OCI-LY7 (cell line): Measurements from ENCODE around the gene WNT3A. TPM values are rescaled to one million over a fixed set of nuclear protein-coding genes. Genes with fewer than 3 reads are reported as not detected.

Experiments used
- BruUV-seq: library from RNA; stranded (reverse); fragments of 400-500 nt; replicated peaks from 2 replicates; lab custom pipeline; 2021; lab: Mats Ljungman, UMichigan
- CTCF ChIA-PET: fragments of 300-600 bp; sonication (Branson Sonifier 250); formaldehyde crosslinking; loops from one replicate; lab custom pipeline; 2022; ENCODE audit warnings: antibody characterized with exemption; ENCODE audit not compliant: unreplicated experiment; lab: Charles Lee
- POLR2A ChIA-PET: fragments of 300-600 bp; sonication (Branson Sonifier 250); formaldehyde crosslinking; loops from one replicate; lab custom pipeline; 2022; ENCODE audit warnings: antibody characterized with exemption; lab: Charles Lee
- DNase-seq: peaks from one replicate; pipeline ENCODE4 v3.0.0-alpha.2; 2015; ENCODE audit warnings: low spot score
- H2AFZ ChIP-seq: fragments of 200-600 bp; sonication (generic), shearing (Covaris generic); 2 replicates; pipeline ENCODE4 v1.6.1; 2014; ENCODE audit warnings: mild to moderate bottlenecking, antibody characterized with exemption, low read length, moderate library complexity
- H3K27ac ChIP-seq: fragments of 200-600 bp; sonication (generic); 2 replicates; pipeline ENCODE4 v1.5.1; 2014; ENCODE audit warnings: mixed run types, low read depth, mild to moderate bottlenecking, moderate library complexity, low read length, inconsistent platforms; ENCODE audit not compliant: poor library complexity, severe bottlenecking
- H3K36me3 ChIP-seq: fragments of 200-600 bp; sonication (generic); 2 replicates; pipeline ENCODE4 v1.6.1; 2014; ENCODE audit warnings: mild to moderate bottlenecking, antibody characterized with exemption, low read length, moderate library complexity, mixed read lengths; ENCODE audit not compliant: insufficient read depth
- H3K4me1 ChIP-seq: fragments of 200-600 bp; sonication (generic); 2 replicates; pipeline ENCODE4 v1.5.1; 2014; ENCODE audit warnings: mild to moderate bottlenecking, low read length; ENCODE audit not compliant: insufficient read depth, poor library complexity, severe bottlenecking
- H3K4me2 ChIP-seq: fragments of 200-600 bp; sonication (generic); 2 replicates; pipeline ENCODE4 v1.6.1; 2014; ENCODE audit warnings: mild to moderate bottlenecking, low read length
- H3K4me3 ChIP-seq: fragments of 200-600 bp; sonication (generic); 2 replicates; pipeline ENCODE4 v1.5.1; 2014; ENCODE audit warnings: mild to moderate bottlenecking, low read depth, low read length; ENCODE audit not compliant: poor library complexity, severe bottlenecking
- H3K79me2 ChIP-seq: fragments of 200-600 bp; sonication (generic); 2 replicates; pipeline ENCODE4 v1.6.1; 2016; ENCODE audit warnings: low read depth, mild to moderate bottlenecking, low read length, moderate library complexity, mixed read lengths; ENCODE audit not compliant: insufficient read depth
- H3K9me2 ChIP-seq: fragments of 200-600 bp; sonication (generic); 2 replicates; pipeline ENCODE4 v1.6.1; 2016; ENCODE audit warnings: mild to moderate bottlenecking, low read length, mixed read lengths; ENCODE audit not compliant: insufficient read depth
- H3K9me3 ChIP-seq: fragments of 200-600 bp; sonication (generic); 2 replicates; pipeline ENCODE4 v1.6.1; 2014; ENCODE audit warnings: mild to moderate bottlenecking, mixed run types, low read length, mixed read lengths
- H4K20me1 ChIP-seq: fragments of 200-600 bp; sonication (generic); 2 replicates; pipeline ENCODE4 v1.6.1; 2014; ENCODE audit warnings: mild to moderate bottlenecking, antibody characterized with exemption, low read length, moderate library complexity, mixed read lengths; ENCODE audit not compliant: insufficient read depth
- EZH2phosphoT487 ChIP-seq: fragments of 200-600 bp; sonication (generic); IDR thresholded peaks from 2 replicates; pipeline ENCODE4 v1.6.1; 2018; ENCODE audit warnings: low read depth, borderline replicate concordance, mild to moderate bottlenecking, mixed run types, antibody characterized with exemption, low read length, moderate library complexity, mixed read lengths
- intact Hi-C: fragments of 100-400 bp; cut with micrococcal nuclease; formaldehyde crosslinking; loops from one replicate; pipeline ENCODE4 v1.10.0; 2022; ENCODE audit not compliant: unreplicated experiment
- total RNA-seq, 2 experiments: library from RNA; depleted of rRNA in 1 of 2; stranded (reverse); fragments of >200 nt in 1 of 2; shearing (Covaris generic) in 1 of 2; gene quantifications; 2 replicates each; pipeline ENCODE4 v1.2.3, GENCODE V29; 2014 to 2022
- TF ChIP-seq, protein P1 (sequence below): fragments of 200-600 bp; sonication (generic); conservative IDR thresholded peaks from 2 replicates; pipeline ENCODE4 v1.5.1; 2014; ENCODE audit warnings: mild to moderate bottlenecking, antibody characterized with exemption, low read length, moderate library complexity, mixed read lengths

Gene WNT3A
- total RNA-seq, 2 experiments from 2014 or later, result not detected

DNA sequence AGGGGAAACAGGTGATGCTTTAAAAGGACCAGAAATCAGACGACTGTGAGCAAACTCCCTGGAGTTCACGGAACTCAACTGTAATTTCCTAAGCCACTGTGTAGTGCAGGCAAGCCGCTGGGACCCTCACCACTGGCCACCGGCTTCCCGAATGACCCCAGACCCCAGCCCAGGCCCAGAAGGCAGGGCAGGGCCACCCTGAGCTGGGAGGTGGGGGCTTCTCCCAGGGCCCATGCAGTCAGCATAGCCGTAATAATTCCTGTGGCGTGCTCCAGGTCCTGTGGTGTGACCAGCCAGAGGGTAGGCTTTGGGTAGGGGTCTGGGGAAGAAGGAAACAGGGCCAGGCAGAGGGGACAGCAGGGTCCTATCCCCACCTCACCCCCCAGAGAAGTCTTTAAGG is 72.2 kb downstream of the WNT3A start:
- H3K79me2 ChIP-seq, result peaks cover 40% of the 10 kb centered on the region
- H2AFZ ChIP-seq, result no peak overlapping the region
- H3K4me3 ChIP-seq, result no peak overlapping the region
- H3K9me2 ChIP-seq, result no peaks in the 10 kb centered on the region
- ChIA-PET POLR2A (interaction anchor here (0.6 kb wide), 1 partner anchor 1413 kb away, joined by 3 read pairs; no protein-coding TSS in a partner anchor), CTCF (interaction anchor here (0.6 kb wide), 1 partner anchor 100 kb away, joined by 3 read pairs; no protein-coding TSS in a partner anchor)
- no peak overlapping the region for H3K27ac ChIP-seq
- peaks cover 9% of the 10 kb centered on the region for H4K20me1 ChIP-seq
- H3K4me1 ChIP-seq, result no peaks in the 10 kb centered on the region
- H3K9me3 ChIP-seq, result no peaks in the 10 kb centered on the region
- H3K36me3 ChIP-seq, result peaks cover 16% of the 10 kb centered on the region
- intact Hi-C loops, result no loop called here
- H3K4me2 ChIP-seq, result no peak overlapping the region
- no peak for DNase-seq
- BruUV-seq, result no TSS peak
- TF ChIP-seq, protein P1, sequence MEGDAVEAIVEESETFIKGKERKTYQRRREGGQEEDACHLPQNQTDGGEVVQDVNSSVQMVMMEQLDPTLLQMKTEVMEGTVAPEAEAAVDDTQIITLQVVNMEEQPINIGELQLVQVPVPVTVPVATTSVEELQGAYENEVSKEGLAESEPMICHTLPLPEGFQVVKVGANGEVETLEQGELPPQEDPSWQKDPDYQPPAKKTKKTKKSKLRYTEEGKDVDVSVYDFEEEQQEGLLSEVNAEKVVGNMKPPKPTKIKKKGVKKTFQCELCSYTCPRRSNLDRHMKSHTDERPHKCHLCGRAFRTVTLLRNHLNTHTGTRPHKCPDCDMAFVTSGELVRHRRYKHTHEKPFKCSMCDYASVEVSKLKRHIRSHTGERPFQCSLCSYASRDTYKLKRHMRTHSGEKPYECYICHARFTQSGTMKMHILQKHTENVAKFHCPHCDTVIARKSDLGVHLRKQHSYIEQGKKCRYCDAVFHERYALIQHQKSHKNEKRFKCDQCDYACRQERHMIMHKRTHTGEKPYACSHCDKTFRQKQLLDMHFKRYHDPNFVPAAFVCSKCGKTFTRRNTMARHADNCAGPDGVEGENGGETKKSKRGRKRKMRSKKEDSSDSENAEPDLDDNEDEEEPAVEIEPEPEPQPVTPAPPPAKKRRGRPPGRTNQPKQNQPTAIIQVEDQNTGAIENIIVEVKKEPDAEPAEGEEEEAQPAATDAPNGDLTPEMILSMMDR, result no peak

- Histone ChIP-seq H3K36me3 (peaks cover 23% of the 10 kb centered on the region), H2AFZ (no peak overlapping the region), H3K4me1 (peaks cover 7% of the 10 kb centered on the region), H3K4me2 (0 out of 2 replicates have a peak overlapping the region, but pooled peaks have one; percentile 9), H3K9me3 (no peaks in the 10 kb centered on the region), H3K4me3 (no peak overlapping the region), H3K9me2 (no peaks in the 10 kb centered on the region), H4K20me1 (peaks cover 17% of the 10 kb centered on the region), H3K27ac (no peak overlapping the region), H3K79me2 (peaks cover 48% of the 10 kb centered on the region)
- POLR2A ChIA-PET, result interaction anchor here (0.6 kb wide), 1 partner anchor 1412 kb away, joined by 3 read pairs; no protein-coding TSS in a partner anchor
- CTCF ChIA-PET, result interaction anchor here (0.6 kb wide), 1 partner anchor 99 kb away, joined by 3 read pairs; no protein-coding TSS in a partner anchor
- no TSS peak for BruUV-seq
- intact Hi-C loops, result loop anchor here (5.0 kb wide), 2 partner anchors 88 to 292 kb away; partner anchors contain the start of gene IBA57
- no peak for DNase-seq
- TF ChIP-seq EZH2phosphoT487, result no peak
- TF ChIP-seq, protein P1, result no peak
Observed at GRCh38 chr1:228079601-228080263, 72.9 kb downstream of the WNT3A start.

GRCh38 chr1:228081144-228081543 is 74.3 kb downstream of the WNT3A start:
- H3K36me3 ChIP-seq, result peaks cover 37% of the 10 kb centered on the region
- H3K9me3 ChIP-seq, result no peaks in the 10 kb centered on the region
- peaks cover 62% of the 10 kb centered on the region for H3K79me2 ChIP-seq
- H3K27ac ChIP-seq, result peak overlapping the region; percentile 57
- no peaks in the 10 kb centered on the region for H3K9me2 ChIP-seq
- H3K4me3 ChIP-seq, result peak overlapping the region; percentile 84
- peaks cover 20% of the 10 kb centered on the region for H3K4me1 ChIP-seq
- no peak for DNase-seq
- POLR2A ChIA-PET, result interaction anchor here (0.7 kb wide), 1 partner anchor 26 kb away, joined by 3 read pairs; no protein-coding TSS in a partner anchor
- H2AFZ ChIP-seq, result no peak overlapping the region
- TF ChIP-seq EZH2phosphoT487, result no peak
- TF ChIP-seq, protein P1, result 0 out of 2 replicates have a peak, but pooled peaks have one; percentile 11
- peaks cover 31% of the 10 kb centered on the region for H4K20me1 ChIP-seq
- intact Hi-C loops, result loop anchor here (5.0 kb wide), 2 partner anchors 86 to 294 kb away; partner anchors contain the start of gene IBA57
- CTCF ChIA-PET, result no interaction called here
- BruUV-seq, result no TSS peak
- H3K4me2 ChIP-seq, result peak overlapping the region; percentile 97
